Measurements from ENCODE around the gene OSBPL5.

DNA sequence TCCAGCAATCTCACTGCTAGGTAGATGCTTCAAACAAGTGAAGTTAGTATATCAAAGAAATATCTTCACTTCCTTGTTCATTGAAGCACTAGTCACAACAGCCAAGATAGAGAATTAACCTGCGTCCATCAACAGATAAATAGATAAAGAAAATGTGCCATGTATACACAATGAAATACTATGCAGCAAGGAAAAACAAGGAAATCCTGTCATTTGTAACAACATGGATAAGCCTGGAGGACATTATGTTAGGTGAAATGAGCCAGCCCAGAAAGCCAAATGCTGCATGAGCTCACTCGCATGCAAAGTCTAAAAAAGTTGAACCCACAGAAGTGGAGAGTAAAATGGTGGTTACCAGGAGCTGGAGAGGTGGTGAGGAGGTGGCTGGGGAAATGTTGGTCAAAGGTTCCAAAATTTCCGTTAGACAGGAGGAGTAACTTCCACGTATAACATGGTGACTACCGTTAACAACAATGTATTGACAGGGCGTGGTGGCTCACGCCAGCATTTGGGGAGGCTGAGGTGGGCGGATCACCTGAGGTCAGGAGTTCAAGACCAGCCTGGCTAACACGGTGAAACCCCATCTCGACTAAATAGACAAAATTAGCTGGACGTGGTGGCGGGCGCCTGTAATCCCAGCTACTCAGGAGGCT is 84.3 kb downstream of the OSBPL5 start:
- TF ChIP-seq, protein P1, sequence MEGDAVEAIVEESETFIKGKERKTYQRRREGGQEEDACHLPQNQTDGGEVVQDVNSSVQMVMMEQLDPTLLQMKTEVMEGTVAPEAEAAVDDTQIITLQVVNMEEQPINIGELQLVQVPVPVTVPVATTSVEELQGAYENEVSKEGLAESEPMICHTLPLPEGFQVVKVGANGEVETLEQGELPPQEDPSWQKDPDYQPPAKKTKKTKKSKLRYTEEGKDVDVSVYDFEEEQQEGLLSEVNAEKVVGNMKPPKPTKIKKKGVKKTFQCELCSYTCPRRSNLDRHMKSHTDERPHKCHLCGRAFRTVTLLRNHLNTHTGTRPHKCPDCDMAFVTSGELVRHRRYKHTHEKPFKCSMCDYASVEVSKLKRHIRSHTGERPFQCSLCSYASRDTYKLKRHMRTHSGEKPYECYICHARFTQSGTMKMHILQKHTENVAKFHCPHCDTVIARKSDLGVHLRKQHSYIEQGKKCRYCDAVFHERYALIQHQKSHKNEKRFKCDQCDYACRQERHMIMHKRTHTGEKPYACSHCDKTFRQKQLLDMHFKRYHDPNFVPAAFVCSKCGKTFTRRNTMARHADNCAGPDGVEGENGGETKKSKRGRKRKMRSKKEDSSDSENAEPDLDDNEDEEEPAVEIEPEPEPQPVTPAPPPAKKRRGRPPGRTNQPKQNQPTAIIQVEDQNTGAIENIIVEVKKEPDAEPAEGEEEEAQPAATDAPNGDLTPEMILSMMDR (conservative IDR thresholded peaks at IDR 0.05 in 1 of 2, IDR thresholded peaks at IDR 0.05 in 1 of 2; ENCODE audit: low read depth in 1 of 2, low read length in 2 of 2): no peak
- TF ChIP-seq EZH2 (IDR thresholded peaks at IDR 0.05; ENCODE audit: low read length, missing control alignments): no peak
